Body of pancreas (tissue), 4 donors: Measurements from ENCODE around the gene PLEKHA8.

Experiments
- POLR2A ChIP-seq, 3 donors: fragments of 450-650 bp; IDR thresholded peaks; one replicate each; pipeline ENCODE4 v1.6.1; 2016; ENCODE audit warnings: antibody characterized with exemption in 3 of 3, mild to moderate bottlenecking in 2 of 3
- TF ChIP-seq, protein P1 (sequence below), 7 experiments: fragments of 450-650 bp in 4 of 7; fragments of 200-600 bp in 3 of 7; sonication (generic) in 3 of 7; IDR thresholded peaks; one replicate each; pipeline ENCODE4 v1.5.1; 2016 to 2019; ENCODE audit warnings: antibody characterized with exemption in 7 of 7

DNA sequence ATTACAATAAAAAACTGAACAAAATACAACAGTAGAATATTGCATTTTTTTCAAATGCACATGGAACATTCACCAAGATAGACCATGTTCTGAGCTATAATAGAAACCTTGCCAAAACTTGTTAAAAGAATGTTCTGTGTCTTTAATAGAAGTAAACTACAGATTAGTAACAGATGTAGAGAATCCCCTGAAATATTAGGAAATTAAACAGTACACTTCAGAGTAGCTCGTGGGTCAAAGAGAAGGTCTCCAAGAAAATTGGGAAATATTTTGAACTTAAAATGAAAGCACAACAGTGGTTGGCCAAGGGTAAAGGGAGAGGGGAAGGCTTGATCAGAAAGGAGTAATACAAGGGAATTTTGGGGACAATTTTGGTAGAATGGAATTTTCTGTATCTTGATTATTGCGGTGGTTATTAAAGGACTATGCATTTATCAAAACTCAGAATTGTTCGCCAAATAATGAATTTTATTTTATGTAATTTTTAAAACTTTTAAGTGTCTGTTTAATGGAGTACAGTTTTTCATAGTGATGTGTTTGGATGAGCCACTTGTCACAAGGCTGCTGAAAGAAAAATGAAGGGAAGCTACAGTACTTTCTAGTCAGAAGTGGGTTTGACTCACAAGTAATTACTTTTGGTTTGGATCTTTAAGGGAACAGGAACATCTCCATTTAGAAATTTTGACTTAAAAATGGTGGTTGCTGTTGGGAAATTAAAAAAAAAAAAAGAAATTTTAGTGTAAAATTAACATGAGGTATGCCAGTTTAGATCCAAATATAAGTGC is 10.2 kb downstream of the PLEKHA8 start:
- TF ChIP-seq, protein P1, sequence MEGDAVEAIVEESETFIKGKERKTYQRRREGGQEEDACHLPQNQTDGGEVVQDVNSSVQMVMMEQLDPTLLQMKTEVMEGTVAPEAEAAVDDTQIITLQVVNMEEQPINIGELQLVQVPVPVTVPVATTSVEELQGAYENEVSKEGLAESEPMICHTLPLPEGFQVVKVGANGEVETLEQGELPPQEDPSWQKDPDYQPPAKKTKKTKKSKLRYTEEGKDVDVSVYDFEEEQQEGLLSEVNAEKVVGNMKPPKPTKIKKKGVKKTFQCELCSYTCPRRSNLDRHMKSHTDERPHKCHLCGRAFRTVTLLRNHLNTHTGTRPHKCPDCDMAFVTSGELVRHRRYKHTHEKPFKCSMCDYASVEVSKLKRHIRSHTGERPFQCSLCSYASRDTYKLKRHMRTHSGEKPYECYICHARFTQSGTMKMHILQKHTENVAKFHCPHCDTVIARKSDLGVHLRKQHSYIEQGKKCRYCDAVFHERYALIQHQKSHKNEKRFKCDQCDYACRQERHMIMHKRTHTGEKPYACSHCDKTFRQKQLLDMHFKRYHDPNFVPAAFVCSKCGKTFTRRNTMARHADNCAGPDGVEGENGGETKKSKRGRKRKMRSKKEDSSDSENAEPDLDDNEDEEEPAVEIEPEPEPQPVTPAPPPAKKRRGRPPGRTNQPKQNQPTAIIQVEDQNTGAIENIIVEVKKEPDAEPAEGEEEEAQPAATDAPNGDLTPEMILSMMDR (IDR thresholded peaks at IDR 0.05), result no peak
- TF ChIP-seq POLR2A (IDR thresholded peaks at IDR 0.05), result no peak
